Esophagus (tissue), 2 donors: ENCODE measurements around the gene CEMIP. TPM values are rescaled to one million over a fixed set of nuclear protein-coding genes. Genes with fewer than 3 reads are reported as not detected.
A peak's percentile ranks its signal among the peaks of the same experiment; 100 is the strongest.

Experiments used
- H3K27ac ChIP-seq, 2 donors: one replicate each; pipeline ENCODE4 v1.5.1; 2013; ENCODE audit warnings: low read depth in 2 of 2, mild to moderate bottlenecking in 2 of 2, inconsistent platforms in 1 of 2, low read length in 1 of 2, moderate library complexity in 1 of 2
- H3K27me3 ChIP-seq, 2 donors: one replicate each; pipeline ENCODE4 v1.6.1; 2013; ENCODE audit warnings: low read length in 2 of 2, control low read depth in 1 of 2, mild to moderate bottlenecking in 1 of 2; ENCODE audit not compliant: insufficient read depth in 2 of 2, control insufficient read depth in 1 of 2
- H3K36me3 ChIP-seq, 2 donors: one replicate each; pipeline ENCODE4 v1.6.1; 2013; ENCODE audit warnings: low read length in 1 of 2; ENCODE audit not compliant: control insufficient read depth in 2 of 2, insufficient read depth in 2 of 2
- H3K4me1 ChIP-seq, 2 donors: one replicate each; pipeline ENCODE4 v1.6.1; 2013; ENCODE audit warnings: low read length in 1 of 2; ENCODE audit not compliant: control insufficient read depth in 2 of 2, insufficient read depth in 2 of 2
- H3K4me3 ChIP-seq, 2 donors: one replicate each; pipeline ENCODE4 v1.5.1; 2013; ENCODE audit warnings: low read length in 2 of 2, mild to moderate bottlenecking in 2 of 2, low read depth in 1 of 2, moderate library complexity in 1 of 2
- H3K9me3 ChIP-seq, 2 donors: one replicate each; pipeline ENCODE4 v1.6.1; 2013; ENCODE audit warnings: mild to moderate bottlenecking in 2 of 2, low read depth in 1 of 2, low read length in 1 of 2, moderate library complexity in 1 of 2; ENCODE audit not compliant: control insufficient read depth in 2 of 2, insufficient read depth in 1 of 2
- WGBS, 2 donors: extraction: QIAGEN DNeasy Blood & Tissue Kit; methylation state at CpG; one replicate each; pipeline ENCODE4 v1.1.7; 2013; 5-methylcytosine and 5-hydroxymethylcytosine counted together
- polyA plus RNA-seq, 2 donors: library from polyadenylated mRNA; stranded (reverse); fragments of 200-250 nt; gene quantifications; one replicate each; pipeline ENCODE4 v1.2.3, GENCODE V29; 2013
- donor health status: healthy with polysubstance abuse.
- donor health status: Bipolar disorder and iron deficiency.

CEMIP gene
- polyA plus RNA-seq, 2 donors, result 2.0 to 2.2 TPM

- Histone ChIP-seq H3K9me3 (no peaks in the 10 kb centered on the region), H3K27me3 (no peaks in the 10 kb centered on the region), H3K4me3 (no peak overlapping the region), H3K27ac (no peak overlapping the region), H3K4me1 (no peaks in the 10 kb centered on the region), H3K36me3 (no peaks in the 10 kb centered on the region)
- 78 to 83% methylated on average over 7 of the region's 7 CpGs for whole genome bisulfite sequencing, 2 donors
Observed at GRCh38 chr15:80769829-80770705, 9.1 kb upstream of the CEMIP start.

DNA sequence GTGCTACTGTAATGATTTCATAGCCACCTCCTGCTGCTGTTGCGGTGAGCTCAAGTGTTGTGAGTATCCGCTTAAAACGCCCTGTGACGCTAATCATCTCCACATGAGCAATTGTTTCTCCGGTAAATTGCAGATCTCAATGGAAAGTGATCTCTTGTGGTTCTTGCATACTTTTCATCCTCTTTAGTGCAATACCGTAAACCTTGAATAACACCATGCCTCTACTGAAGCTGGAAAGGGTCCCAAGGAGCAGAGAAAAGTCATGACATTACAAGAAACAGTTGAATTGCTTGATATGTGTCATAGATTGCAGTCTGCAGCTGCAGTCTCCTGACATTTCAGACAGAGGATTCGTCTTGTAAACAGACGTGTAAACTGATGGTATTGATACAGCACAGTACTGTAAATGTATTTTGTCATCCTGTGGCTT is 6.0 kb upstream of the CEMIP start:
- Histone ChIP-seq H3K27ac (no peak overlapping the region), H3K4me1 (peaks cover 0 to 8% of the 10 kb centered on the region in 2 donors), H3K36me3 (no peaks in the 10 kb centered on the region), H3K27me3 (no peaks in the 10 kb centered on the region), H3K4me3 (no peak overlapping the region), H3K9me3 (no peaks in the 10 kb centered on the region)
- WGBS, 2 donors, result 80 to 83% methylated on average over 8 of the region's 8 CpGs

DNA sequence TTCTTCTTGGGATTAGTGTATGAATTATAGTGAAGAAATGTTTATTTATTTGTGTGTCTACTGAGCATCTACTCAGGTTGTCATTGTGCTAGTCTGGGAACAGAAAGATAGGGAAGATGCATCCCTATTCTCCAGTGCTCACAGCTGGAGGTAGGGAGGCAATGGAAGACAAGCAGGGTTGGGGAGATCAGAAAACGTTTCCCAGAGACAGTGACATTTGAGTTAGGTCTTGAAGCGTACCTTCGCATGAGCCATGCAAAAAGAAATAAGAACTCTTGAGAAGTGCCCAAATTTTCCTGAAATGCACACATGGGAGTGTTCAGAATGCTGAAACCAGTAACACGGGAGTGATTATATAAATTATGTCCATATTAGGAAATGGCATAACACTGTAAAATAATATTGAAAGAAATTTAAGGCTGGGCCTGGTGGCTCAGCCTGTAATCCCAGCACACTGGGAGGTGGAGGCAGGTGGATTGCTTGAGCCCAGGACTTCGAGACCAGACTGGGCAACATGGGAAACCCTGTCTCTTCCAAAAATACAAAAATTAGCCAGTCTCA is 5.3 kb upstream of the CEMIP start:
- WGBS, 2 donors, result 75 to 77% methylated on average over 5 of the region's 5 CpGs
- Histone ChIP-seq H3K9me3 (no peaks in the 10 kb centered on the region), H3K4me3 (no peak overlapping the region), H3K27me3 (no peaks in the 10 kb centered on the region), H3K27ac (no peak overlapping the region), H3K36me3 (no peaks in the 10 kb centered on the region), H3K4me1 (peaks cover 0 to 11% of the 10 kb centered on the region in 2 donors)

DNA sequence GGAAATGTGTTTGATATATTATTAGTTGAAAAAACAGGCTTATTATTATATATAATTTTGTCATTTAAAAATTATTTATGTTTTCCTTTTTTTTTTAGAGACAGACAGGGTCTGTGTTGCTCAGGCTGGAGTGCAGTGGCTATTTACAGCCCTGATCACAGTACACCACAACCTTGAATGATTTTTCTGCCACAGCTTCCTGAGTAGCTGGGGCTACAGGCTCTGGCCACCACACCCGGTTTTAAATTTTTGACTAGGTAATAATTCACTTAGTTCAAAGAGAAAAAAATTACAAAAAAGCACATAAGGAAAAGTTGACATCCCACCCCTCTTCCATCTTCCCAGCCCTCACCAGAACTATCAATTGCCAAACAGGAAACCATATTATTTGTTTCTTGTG is 4.7 kb upstream of the CEMIP start:
- H3K4me3 ChIP-seq, result no peak overlapping the region
- no peaks in the 10 kb centered on the region for H3K36me3 ChIP-seq
- H3K27ac ChIP-seq, result no peak overlapping the region
- peaks cover 0 to 11% of the 10 kb centered on the region in 2 donors for H3K4me1 ChIP-seq
- H3K9me3 ChIP-seq, result no peaks in the 10 kb centered on the region
- H3K27me3 ChIP-seq, result no peaks in the 10 kb centered on the region
- 25 to 48% methylated on average over 1 of the region's 1 CpG for WGBS, 2 donors

GRCh38 chr15:80775338-80775737 is 3.8 kb upstream of the CEMIP start:
- 92 to 93% methylated on average over 3 of the region's 3 CpGs for WGBS, 2 donors
- H3K4me3 ChIP-seq, result no peak overlapping the region
- H3K4me1 ChIP-seq, result peaks cover 2 to 18% of the 10 kb centered on the region in 2 donors
- no peaks in the 10 kb centered on the region for H3K9me3 ChIP-seq
- no peaks in the 10 kb centered on the region for H3K36me3 ChIP-seq
- H3K27ac ChIP-seq, result no peak overlapping the region
- no peaks in the 10 kb centered on the region for H3K27me3 ChIP-seq

DNA sequence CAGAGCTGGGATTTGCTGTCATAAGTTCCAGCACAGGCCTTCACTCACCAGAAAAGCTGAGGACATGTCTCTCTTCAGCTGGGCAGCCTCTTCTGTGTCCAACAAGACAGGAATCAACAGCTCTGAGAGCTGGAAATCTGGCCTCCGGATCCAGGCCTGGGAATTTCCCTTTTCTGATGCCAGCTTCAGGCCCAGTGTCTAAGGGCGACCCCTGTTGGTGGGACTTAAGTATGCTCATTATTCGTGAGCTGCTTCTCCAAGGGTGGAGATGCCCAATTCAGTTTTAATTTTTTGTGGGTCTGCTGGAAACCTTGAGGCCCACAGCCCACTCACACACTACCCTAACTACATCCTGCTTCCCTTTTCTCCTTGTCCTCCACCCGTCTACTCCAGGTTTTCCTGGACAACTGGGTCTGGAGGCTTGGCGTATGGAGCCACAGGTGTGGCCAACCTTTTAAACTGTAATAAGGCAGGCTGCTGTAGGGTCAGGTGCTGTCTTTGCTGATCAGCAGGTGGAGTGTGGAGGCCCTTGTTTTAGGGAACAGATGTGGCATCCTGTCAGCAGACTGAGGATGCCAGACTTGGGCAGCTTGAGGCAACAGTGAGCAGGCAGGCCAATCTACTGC is 2.6 kb upstream of the CEMIP start:
- Histone ChIP-seq H3K27me3 (no peaks in the 10 kb centered on the region), H3K4me3 (no peak overlapping the region), H3K9me3 (no peaks in the 10 kb centered on the region), H3K36me3 (no peaks in the 10 kb centered on the region), H3K27ac (peak overlapping the region; percentile 77 to 88), H3K4me1 (peaks cover 7 to 22% of the 10 kb centered on the region in 2 donors)
- WGBS, 2 donors, result 26 to 29% methylated on average over 5 of the region's 5 CpGs

DNA sequence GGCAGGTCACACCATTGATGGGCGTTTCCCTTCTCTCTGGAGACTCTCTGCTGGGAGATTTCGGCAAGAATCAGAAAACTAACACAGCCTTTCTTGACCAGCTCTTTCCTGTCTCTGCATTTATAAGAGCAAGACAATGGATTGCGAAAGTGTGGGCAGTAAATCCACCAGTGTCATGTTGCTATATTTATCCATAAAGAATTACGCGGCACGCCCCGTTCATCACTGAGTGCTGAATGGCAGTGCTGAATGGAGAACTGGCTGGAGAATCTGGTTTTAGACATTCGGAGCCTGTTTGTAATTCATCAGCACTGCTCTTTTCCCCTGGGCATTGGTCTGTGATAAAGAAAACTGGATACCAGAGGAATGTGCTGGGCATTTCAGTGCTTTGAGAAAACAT is 2.0 kb upstream of the CEMIP start:
- Histone ChIP-seq H3K4me3 (no peak overlapping the region), H3K27ac (peak overlapping the region; percentile 77 to 90), H3K27me3 (no peaks in the 10 kb centered on the region), H3K36me3 (no peaks in the 10 kb centered on the region), H3K9me3 (no peaks in the 10 kb centered on the region), H3K4me1 (peaks cover 7 to 22% of the 10 kb centered on the region in 2 donors)
- 21 to 38% methylated on average over 8 of the region's 8 CpGs for WGBS, 2 donors

DNA sequence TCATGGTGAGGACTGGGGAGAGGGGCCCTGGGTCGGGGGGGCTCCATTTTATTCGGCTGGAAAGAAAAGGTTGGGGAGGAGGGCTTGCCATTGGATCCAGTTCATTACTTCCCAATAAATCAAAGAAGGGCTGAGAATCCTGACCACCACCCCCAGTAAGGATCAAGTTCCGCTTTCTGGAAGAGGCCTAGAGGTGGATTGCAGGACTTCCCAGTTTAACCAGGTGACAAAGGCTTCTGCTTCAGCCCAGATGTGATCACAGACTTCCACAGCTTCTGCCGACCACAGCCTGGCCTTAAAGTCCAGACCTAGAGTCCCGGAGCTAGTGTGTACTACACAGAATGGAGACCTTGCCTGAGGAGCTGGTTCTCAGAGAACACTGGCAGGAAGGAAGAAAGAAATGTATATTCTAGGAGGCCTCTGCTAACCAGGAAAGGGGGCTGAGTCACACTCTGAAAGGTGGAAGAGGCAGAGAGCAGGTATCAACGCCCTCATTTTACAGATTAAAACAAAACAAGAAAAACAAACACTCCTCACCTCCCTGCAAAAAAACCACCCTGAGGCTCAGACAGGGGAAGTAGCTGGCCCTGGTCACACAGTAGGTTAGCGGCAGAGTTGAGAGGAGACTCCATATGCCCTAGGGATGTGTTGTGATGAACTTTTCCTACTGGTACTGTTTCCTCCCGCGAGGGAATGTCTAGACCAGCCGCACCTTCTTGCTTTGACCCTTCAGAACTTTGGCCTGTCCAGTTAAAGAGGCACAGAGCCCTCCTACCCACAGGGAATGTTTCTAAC is 1.1 kb upstream of the CEMIP start:
- Histone ChIP-seq H3K36me3 (no peaks in the 10 kb centered on the region), H3K9me3 (no peaks in the 10 kb centered on the region), H3K4me3 (no peak overlapping the region), H3K4me1 (peaks cover 7 to 22% of the 10 kb centered on the region in 2 donors), H3K27ac (peak overlapping the region; percentile 67 to 90), H3K27me3 (no peaks in the 10 kb centered on the region)
- 69 to 71% methylated on average over 10 of the region's 10 CpGs for WGBS, 2 donors

DNA sequence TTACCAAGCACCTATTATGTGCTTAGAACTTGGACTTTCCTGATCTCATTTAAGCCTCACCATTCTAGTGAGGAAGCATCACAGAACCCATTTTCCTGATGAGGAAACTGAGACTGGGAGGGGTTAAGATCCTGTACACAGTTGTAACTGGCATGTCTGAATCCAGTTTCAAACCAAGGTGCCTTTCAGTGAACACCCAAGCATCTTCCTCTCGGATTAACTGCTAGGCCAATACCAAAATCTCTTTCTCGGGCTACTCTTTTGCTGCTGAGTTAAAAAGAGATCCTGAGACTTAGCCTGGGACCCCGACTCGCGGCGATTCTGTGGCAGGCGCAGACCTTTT is 578 bp upstream of the CEMIP start:
- Histone ChIP-seq H3K27ac (peak overlapping the region; percentile 11 to 90), H3K27me3 (no peaks in the 10 kb centered on the region), H3K36me3 (no peaks in the 10 kb centered on the region), H3K4me1 (peaks cover 7 to 22% of the 10 kb centered on the region in 2 donors), H3K4me3 (peak overlapping the region in 1 of 2 donors; percentile 57), H3K9me3 (no peaks in the 10 kb centered on the region)
- WGBS, 2 donors, result 21 to 22% methylated on average over 7 of the region's 7 CpGs
